Neutrophil (primary cell): ENCODE measurements around the gene TSTD2.

ENCODE experiments used
- H3K27ac ChIP-seq: fragments of 200-600 bp; sonication (generic); 2 replicates; pipeline ENCODE4 v1.5.1; 2016; ENCODE audit warnings: mild to moderate bottlenecking, moderate library complexity
- H3K27me3 ChIP-seq: fragments of 200-600 bp; sonication (generic); 2 replicates; pipeline ENCODE4 v1.6.0; 2016; ENCODE audit warnings: mild to moderate bottlenecking
- H3K36me3 ChIP-seq: fragments of 200-600 bp; sonication (generic); 2 replicates; pipeline ENCODE4 v1.5.1; 2017
- H3K4me1 ChIP-seq, 2 experiments: fragments of 200-600 bp in 1 of 2; sonication (generic) in 1 of 2; 1 replicate in 1 of 2; 2 replicates in 1 of 2; pipeline versions ENCODE4 v1.5.1 to v1.6.1; 2013 to 2016; ENCODE audit warnings: low read depth in 1 of 2, low read length in 1 of 2, mild to moderate bottlenecking in 1 of 2, moderate library complexity in 1 of 2; ENCODE audit not compliant: control insufficient read depth in 1 of 2, insufficient read depth in 1 of 2
- H3K4me3 ChIP-seq, 2 experiments: fragments of 200-600 bp in 1 of 2; sonication (generic) in 1 of 2; 1 replicate in 1 of 2; 2 replicates in 1 of 2; pipeline ENCODE4 v1.5.1; 2013 to 2016; ENCODE audit warnings: low read depth in 1 of 2, low read length in 1 of 2, mild to moderate bottlenecking in 1 of 2, moderate library complexity in 1 of 2
- H3K9me3 ChIP-seq: fragments of 200-600 bp; sonication (generic); 2 replicates; pipeline ENCODE4 v1.5.1; 2016
- CTCF ChIP-seq: fragments of 200-600 bp; sonication (generic); IDR thresholded peaks from 2 replicates; pipeline ENCODE4 v1.5.1; 2016; ENCODE audit warnings: antibody characterized with exemption

The TSTD2 gene

GRCh38 chr9:97565262-97565661 is 67.9 kb downstream of the TSTD2 start:
- Histone ChIP-seq H3K27me3 (peaks cover 4% of the 10 kb centered on the region), H3K27ac (no peak overlapping the region), H3K4me1 (no peaks in the 10 kb centered on the region), H3K36me3 (no peaks in the 10 kb centered on the region), H3K4me3 (no peak overlapping the region), H3K9me3 (no peaks in the 10 kb centered on the region)
- no peak for TF ChIP-seq CTCF

GRCh38 chr9:97564291-97565175 is 68.6 kb downstream of the TSTD2 start:
- no peak overlapping the region for H3K4me3 ChIP-seq
- no peak for TF ChIP-seq CTCF
- H3K4me1 ChIP-seq, result no peaks in the 10 kb centered on the region
- no peaks in the 10 kb centered on the region for H3K9me3 ChIP-seq
- H3K27me3 ChIP-seq, result peaks cover 4% of the 10 kb centered on the region
- H3K27ac ChIP-seq, result no peak overlapping the region
- no peaks in the 10 kb centered on the region for H3K36me3 ChIP-seq

GRCh38 chr9:97563458-97564135 is 69.6 kb downstream of the TSTD2 start:
- H3K27me3 ChIP-seq, result peaks cover 4% of the 10 kb centered on the region
- no peaks in the 10 kb centered on the region for H3K36me3 ChIP-seq
- no peaks in the 10 kb centered on the region for H3K9me3 ChIP-seq
- no peak for TF ChIP-seq CTCF
- H3K4me1 ChIP-seq, result no peaks in the 10 kb centered on the region
- H3K27ac ChIP-seq, result no peak overlapping the region
- H3K4me3 ChIP-seq, result no peak overlapping the region

DNA sequence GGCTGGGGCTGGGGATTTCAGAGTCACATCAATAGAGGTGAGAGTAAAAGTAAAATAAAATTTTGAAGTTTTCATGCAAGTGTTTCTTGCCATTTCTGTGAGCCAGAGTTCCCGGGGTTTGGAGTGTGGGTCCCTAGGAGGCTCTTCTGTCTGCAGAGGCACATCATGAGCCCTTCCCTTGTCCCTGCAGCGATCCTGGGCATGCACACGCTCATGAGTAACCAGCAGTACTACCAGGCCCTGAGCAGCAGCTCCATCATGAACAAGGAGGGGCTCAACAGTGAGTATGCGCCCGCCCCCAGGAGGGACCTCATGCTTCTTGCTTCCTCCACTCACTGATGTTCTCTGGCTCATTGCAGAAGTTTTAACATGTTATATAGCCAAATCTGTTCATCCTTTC is 70.6 kb downstream of the TSTD2 start:
- H3K4me3 ChIP-seq, result no peak overlapping the region
- TF ChIP-seq CTCF, result no peak
- H3K4me1 ChIP-seq, result no peaks in the 10 kb centered on the region
- H3K27ac ChIP-seq, result no peak overlapping the region
- no peaks in the 10 kb centered on the region for H3K36me3 ChIP-seq
- peaks cover 3% of the 10 kb centered on the region for H3K27me3 ChIP-seq
- H3K9me3 ChIP-seq, result no peaks in the 10 kb centered on the region

DNA sequence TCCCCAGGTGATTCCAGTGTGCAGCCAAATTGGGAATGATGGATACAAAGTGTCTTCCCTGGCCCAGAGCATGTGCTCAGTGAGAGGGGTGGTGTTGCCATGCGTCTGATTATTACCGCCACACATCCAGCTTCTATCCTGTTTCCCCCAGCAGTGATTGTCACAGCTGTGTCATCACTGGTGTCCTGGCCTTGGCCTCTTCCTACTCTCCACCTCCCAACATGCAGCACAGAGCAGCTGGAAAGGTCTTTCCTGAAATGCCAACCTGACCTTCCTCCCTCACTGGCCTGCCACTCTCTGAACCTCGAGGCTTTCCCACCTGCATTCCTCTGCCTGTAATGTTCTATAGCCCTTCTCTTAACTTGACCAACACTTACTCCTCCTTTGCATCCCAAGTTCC is 71.7 kb downstream of the TSTD2 start:
- H3K4me1 ChIP-seq, result no peaks in the 10 kb centered on the region
- peaks cover 3% of the 10 kb centered on the region for H3K27me3 ChIP-seq
- no peak overlapping the region for H3K27ac ChIP-seq
- no peak overlapping the region for H3K4me3 ChIP-seq
- H3K9me3 ChIP-seq, result no peaks in the 10 kb centered on the region
- no peak for TF ChIP-seq CTCF
- H3K36me3 ChIP-seq, result no peaks in the 10 kb centered on the region
